ENCODE results near the gene ZNF469. TPM values are rescaled to one million over a fixed set of nuclear protein-coding genes. Genes with fewer than 3 reads are reported as not detected.

The ZNF469 gene
- total RNA-seq, 4 donors from 2014 or later, result 0.74 to 10.9 (median 0.93) TPM

DNA sequence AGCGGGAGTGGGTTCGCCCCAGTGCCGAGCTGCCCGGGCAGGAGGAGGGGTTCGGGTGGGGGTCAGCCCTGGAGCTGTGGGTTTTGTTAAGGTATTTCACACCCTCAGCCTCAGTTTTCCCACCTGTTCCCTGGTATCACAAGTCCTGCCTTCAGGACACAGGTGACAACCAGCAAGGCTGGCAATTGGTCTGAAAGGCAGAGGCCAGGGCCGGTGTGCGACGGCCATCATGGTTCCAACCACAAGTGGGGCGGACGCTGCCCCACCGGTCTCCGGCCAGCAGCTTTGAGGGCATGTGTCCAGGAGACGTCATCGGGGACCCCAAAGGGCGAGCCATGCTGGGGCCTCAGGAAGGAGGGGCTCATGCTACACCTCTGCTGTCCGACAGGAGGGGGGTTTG is 10.8 kb downstream of the ZNF469 start:
- TF ChIP-seq CTCF (IDR thresholded peaks at IDR 0.05), result no peak
- ATAC-seq (ENCODE audit: low FRiP score) (no peak), DNase-seq (ENCODE audit: low spot score) (no peak)

DNA sequence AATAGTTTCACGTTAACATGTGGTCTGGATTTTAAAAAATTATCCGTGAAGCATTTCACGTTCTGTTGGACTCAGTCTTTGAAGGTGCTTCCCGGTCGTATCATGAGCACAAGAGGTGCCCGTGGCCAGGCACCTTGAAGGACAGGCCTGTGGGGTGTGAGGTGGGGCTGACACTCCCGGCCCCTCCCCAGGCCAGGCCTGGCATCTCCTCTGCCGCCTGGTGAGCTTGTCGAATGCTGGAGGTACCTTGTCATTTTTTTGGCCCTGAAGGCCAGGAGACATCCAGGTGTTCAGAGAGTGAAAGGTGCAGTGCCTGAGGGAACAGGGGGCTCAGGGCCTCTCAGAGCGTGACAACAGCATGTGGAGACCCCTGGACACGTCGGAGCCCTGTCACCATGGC is 11.7 kb downstream of the ZNF469 start:
- no peak for DNase-seq (ENCODE audit: low spot score)
- ATAC-seq (ENCODE audit: low FRiP score), result no peak
- no peak for TF ChIP-seq CTCF (IDR thresholded peaks at IDR 0.05)

- DNase-seq (ENCODE audit: low spot score) (no peak), ATAC-seq (ENCODE audit: low FRiP score) (no peak)
- TF ChIP-seq CTCF (IDR thresholded peaks at IDR 0.05), result no peak
Measured at GRCh38 chr16:88395669-88396584, 13.2 kb downstream of the ZNF469 start.

DNA sequence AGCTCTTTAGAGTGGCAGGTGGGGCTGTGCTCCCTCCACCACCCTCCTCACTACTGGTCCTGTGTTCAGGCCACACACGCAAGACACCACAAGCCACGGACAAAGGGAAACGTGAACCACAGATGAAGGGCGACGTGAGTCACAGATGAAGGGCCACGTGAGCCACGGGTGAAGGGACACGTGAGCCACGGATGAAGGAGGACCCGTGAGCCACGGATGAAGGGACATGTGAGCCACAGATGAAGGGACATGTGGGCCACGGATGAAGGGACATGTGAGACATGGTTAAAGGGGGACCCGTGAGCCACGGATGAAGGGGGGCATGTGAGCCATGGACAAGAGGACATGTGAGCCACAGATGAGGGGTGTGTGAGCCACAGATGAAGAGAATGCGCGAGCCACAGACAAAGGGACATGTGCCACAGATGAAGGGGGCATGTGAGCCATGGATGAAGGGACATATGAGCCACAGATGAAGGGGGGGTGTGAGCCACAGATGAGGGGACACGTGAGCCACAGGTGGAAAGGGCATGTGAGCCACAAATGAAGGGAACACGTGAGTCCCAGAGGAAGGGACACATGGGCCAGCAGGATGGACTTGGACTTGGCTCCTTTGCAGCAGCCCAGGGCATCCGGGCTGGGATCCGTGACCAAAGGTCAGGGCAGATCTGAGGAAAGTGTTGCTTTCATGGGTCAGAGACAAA is 15.6 kb downstream of the ZNF469 start:
- no peak for DNase-seq (ENCODE audit: low spot score)
- no peak for TF ChIP-seq CTCF (IDR thresholded peaks at IDR 0.05)
- ATAC-seq (ENCODE audit: low FRiP score), result no peak

DNA sequence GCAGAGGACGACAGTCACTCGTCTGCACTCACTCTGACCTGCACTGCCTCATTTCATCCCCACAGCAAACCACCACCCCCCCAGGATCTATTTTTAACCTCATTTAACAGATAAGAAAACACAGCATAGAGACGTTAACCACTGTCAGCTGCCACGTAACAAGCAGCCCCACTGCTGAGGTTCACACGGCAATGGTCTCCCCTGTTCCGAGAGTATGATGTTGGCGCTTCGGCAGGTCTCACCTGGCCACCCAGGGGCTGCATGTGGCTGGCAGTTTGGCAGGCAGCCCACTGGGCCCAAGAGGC is 16.1 kb downstream of the ZNF469 start:
- DNase-seq (ENCODE audit: low spot score) (no peak), ATAC-seq (ENCODE audit: low FRiP score) (no peak)
- TF ChIP-seq CTCF (IDR thresholded peaks at IDR 0.05), result no peak

DNA sequence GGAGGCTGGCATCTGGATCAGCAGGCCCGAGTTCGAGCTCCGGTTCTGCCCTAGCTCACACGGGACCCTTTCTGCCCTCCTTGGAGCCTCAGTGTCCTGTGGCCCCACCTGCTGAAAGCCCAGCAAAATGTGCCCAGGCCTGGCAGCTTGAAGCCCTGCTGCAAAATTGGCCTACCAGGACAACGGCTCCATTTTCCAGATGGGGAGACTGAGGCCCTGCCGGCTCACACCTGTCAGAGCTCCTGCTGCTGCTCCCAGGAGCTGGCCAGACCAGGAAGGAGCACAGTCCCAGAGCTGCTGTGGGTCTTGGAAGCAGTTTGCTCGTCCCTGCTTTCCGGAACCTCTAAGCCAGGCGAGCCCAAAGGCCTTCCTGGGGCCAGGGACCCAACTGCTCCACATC is 17.4 kb downstream of the ZNF469 start:
- TF ChIP-seq CTCF (IDR thresholded peaks at IDR 0.05), result no peak
- no peak for ATAC-seq (ENCODE audit: low FRiP score)

More for the DNA sequence above, 17.4 kb downstream of the ZNF469 start:
- no peak for DNase-seq (ENCODE audit: low spot score)

All from omental fat pad (tissue), 4 donors.